ENCODE data around the gene STAT5B.
A peak's percentile ranks its signal among the peaks of the same experiment; 100 is the strongest.

Gene STAT5B

DNA sequence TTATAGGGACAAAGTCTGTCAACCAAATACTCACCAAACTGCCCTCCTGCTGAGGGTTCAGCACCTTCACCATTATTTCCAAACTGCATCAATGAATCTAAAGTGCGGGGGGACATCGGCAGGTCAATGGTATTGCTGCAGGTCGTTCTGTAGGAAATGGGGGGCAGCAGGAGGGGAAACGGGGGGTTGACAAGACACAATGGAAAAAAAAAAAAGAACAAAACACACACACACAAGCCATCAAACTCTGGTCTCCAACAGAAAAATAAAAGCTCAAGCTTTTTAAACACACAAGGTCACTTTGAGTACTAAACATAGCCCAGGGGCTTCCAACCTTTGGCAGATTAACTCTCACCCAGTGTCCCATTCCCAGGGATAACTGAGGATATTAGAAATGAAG is 40.6 kb upstream of the STAT5B start:
- DNase-seq (ENCODE audit: low spot score), result no peak
- TF ChIP-seq, protein P1, sequence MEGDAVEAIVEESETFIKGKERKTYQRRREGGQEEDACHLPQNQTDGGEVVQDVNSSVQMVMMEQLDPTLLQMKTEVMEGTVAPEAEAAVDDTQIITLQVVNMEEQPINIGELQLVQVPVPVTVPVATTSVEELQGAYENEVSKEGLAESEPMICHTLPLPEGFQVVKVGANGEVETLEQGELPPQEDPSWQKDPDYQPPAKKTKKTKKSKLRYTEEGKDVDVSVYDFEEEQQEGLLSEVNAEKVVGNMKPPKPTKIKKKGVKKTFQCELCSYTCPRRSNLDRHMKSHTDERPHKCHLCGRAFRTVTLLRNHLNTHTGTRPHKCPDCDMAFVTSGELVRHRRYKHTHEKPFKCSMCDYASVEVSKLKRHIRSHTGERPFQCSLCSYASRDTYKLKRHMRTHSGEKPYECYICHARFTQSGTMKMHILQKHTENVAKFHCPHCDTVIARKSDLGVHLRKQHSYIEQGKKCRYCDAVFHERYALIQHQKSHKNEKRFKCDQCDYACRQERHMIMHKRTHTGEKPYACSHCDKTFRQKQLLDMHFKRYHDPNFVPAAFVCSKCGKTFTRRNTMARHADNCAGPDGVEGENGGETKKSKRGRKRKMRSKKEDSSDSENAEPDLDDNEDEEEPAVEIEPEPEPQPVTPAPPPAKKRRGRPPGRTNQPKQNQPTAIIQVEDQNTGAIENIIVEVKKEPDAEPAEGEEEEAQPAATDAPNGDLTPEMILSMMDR (IDR thresholded peaks at IDR 0.05; ENCODE audit: extremely low read depth, insufficient read depth, missing control alignments), result no peak
- in situ Hi-C loops (cut with MboI; ENCODE audit: low pct_unique_long_range_greater_than_20kb, low sequenced_read_pairs, unreplicated experiment), result loop anchor here (25.0 kb wide), 1 partner anchor 196 kb away; no protein-coding TSS in a partner anchor

GRCh38 chr17:42315402-42316156 is 39.4 kb upstream of the STAT5B start:
- in situ Hi-C loops (cut with MboI; ENCODE audit: low pct_unique_long_range_greater_than_20kb, low sequenced_read_pairs, unreplicated experiment), result loop anchor here (25.0 kb wide), 1 partner anchor 197 kb away; no protein-coding TSS in a partner anchor

DNA sequence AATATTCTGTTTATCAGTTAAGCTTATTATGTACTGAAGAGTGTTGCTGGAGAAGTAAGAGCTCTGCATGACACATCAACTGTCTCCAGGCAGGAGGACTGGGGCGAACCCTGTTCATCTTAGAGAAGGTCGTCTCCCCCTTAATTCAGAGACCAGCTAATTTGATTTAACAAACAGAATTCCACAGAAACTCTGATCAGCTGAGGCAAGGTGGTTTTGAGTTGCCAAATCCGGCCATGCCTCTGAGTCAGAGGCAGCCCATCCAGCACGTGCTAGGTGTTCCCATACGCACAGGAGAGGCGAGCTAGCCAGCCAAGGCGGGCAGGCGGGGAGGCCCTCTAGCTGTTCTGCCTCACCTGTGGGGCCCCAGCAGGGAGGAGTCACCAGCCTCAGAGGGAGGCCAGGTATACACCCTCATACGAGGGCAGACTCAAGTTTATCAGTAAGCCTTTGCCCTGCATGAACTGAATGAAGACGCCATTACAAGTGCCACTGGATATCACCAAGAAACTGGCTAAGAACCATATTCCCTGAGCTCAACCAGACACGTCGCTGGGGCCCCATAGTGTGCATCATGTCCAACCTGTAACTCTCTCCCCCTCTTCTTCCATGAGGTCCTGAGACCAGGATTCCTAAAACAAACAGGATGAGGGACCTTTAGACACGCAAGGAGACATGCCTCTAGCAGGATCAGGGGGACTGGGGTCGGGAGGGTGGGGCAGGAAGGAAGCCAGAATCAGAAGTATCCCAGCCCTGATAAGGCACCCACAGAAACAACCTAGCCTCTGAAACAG is 37.8 kb upstream of the STAT5B start:
- in situ Hi-C loops (cut with MboI; ENCODE audit: low pct_unique_long_range_greater_than_20kb, low sequenced_read_pairs, unreplicated experiment), result loop anchor here (25.0 kb wide), 1 partner anchor 198 kb away; no protein-coding TSS in a partner anchor
- TF ChIP-seq, protein P1 (IDR thresholded peaks at IDR 0.05; ENCODE audit: extremely low read depth, insufficient read depth, missing control alignments), result no peak

More at GRCh38 chr17:42315402-42316156, 39.4 kb upstream of the STAT5B start:
- TF ChIP-seq, protein P1 (IDR thresholded peaks at IDR 0.05; ENCODE audit: extremely low read depth, insufficient read depth, missing control alignments), result no peak
- DNase-seq (ENCODE audit: low spot score), result no peak

DNA sequence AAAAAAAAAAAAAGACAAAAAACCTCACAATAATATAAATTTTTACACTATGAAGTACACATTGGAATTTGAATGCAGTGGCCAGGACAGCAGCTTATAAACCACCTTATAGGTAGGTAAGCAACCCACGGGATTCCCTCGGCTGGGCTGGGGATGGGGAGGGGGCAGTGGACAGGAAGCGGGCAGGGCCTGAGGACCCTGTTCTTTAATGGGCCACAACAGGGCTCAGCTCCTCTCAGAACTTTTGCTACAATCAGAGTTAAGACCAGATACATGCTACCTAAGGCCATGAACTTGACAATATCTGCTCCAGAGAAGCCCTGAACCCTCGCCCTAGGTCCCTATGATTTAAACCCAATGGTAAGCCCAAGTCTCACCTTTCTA is 37.2 kb upstream of the STAT5B start:
- no peak for DNase-seq (ENCODE audit: low spot score)
- in situ Hi-C loops (cut with MboI; ENCODE audit: low pct_unique_long_range_greater_than_20kb, low sequenced_read_pairs, unreplicated experiment), result loop anchor here (25.0 kb wide), 1 partner anchor 199 kb away; no protein-coding TSS in a partner anchor
- TF ChIP-seq, protein P1 (IDR thresholded peaks at IDR 0.05; ENCODE audit: extremely low read depth, insufficient read depth, missing control alignments), result no peak

More for the DNA sequence above, 37.8 kb upstream of the STAT5B start:
- no peak for DNase-seq (ENCODE audit: low spot score)

DNA sequence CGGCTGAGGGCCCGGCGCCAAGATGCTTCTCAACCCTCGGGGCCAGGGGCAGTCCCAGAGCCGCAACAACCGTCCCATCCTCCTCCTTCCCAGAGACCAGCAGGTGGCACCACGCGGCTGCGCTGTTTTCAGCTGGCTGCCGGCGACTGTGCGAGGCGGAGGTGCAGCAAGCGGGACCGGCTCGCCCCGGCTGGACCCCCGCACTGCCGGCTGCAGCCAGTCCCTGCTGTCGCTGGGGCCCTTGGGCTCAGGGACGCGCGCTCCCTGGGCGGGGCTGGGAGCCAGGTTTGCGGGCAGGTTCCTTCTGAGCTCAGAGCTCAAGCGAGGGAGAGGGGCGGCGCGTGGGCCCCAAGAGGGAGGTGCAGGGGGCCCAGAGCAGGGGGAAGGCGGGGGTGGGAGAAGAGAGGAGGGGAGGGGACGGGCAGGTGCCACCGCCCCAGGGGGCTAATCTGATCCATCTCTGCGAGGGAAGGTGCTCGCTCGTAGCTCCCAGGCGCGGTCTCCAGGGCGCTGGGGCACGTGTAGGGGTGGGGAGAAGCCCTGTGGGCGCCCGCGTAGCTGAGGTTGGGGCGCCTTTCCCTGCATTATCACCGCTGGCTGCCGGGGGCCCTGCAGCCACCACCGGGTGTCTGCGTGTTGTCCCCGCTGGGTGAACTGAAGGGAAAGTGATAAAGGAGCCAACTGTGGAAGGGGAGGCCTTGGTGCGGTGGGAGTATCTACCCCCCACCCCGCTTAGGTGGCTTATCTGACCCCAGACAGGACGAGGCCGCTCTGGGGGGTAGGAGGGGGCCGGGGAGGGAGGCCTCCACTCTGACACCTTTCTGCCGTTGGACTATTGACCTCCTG is 36.3 kb upstream of the STAT5B start:
- in situ Hi-C loops (cut with MboI; ENCODE audit: low pct_unique_long_range_greater_than_20kb, low sequenced_read_pairs, unreplicated experiment), result loop anchor here (25.0 kb wide), 1 partner anchor 200 kb away; no protein-coding TSS in a partner anchor
- TF ChIP-seq, protein P1 (IDR thresholded peaks at IDR 0.05; ENCODE audit: extremely low read depth, insufficient read depth, missing control alignments), result peak; percentile 85
- DNase-seq (ENCODE audit: low spot score), result peak; percentile 83

GRCh38 chr17:42312035-42312284 is 35.8 kb upstream of the STAT5B start:
- TF ChIP-seq, protein P1 (IDR thresholded peaks at IDR 0.05; ENCODE audit: extremely low read depth, insufficient read depth, missing control alignments), result peak; percentile 5
- DNase-seq (ENCODE audit: low spot score), result no peak
- in situ Hi-C loops (cut with MboI; ENCODE audit: low pct_unique_long_range_greater_than_20kb, low sequenced_read_pairs, unreplicated experiment), result loop anchor here (25.0 kb wide), 1 partner anchor 200 kb away; no protein-coding TSS in a partner anchor
